ENCODE data around the gene GIPC3.

The GIPC3 gene, protein sequence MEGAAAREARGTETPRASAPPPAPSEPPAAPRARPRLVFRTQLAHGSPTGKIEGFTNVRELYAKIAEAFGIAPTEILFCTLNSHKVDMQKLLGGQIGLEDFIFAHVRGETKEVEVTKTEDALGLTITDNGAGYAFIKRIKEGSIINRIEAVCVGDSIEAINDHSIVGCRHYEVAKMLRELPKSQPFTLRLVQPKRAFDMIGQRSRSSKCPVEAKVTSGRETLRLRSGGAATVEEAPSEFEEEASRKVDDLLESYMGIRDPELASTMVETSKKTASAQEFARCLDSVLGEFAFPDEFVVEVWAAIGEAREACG

GRCh38 chr19:3585301-3586126 lies at the start of gene GIPC3:
GIPC3 (plus strand) TSS chr19:3585478; CDS start chr19:3585598, 120 bp downstream.
- DNase-seq, result peak in 1 of 10 donors; percentile 73
- intact Hi-C loops (cut with DNase I), result no loop called here

DNA sequence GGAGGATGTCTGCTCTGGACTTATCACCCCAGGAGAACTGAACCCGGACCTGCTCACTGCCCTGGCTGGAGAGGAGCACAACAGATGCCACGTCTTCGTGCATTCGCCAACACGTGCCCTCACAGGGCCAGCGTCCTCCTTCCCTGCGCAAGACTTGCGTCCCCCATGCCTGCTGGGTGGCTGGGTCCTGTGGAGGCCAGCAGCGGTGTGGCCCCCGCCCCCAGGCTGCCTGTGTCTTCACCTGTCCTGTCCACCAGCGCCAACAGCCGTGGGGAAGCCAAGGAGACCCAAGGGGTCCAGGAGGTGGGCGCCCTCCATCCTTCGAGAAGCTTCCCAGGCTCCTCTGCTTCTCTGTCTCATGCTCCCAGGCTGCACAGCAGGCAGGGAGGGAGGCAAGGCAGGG lies 49.7 kb upstream of the GIPC3 start:
- intact Hi-C loops (cut with DNase I), result no loop called here
- DNase-seq, result peak in 1 of 10 donors; percentile 73

GRCh38 chr19:3535981-3536380 lies 49.3 kb upstream of the GIPC3 start:
- intact Hi-C loops (cut with DNase I), result no loop called here
- no peak for DNase-seq

GRCh38 chr19:3536429-3537100 lies 48.7 kb upstream of the GIPC3 start:
- peak in 9 of 10 donors; percentile 43 to 97 (median 64) for DNase-seq
- intact Hi-C loops (cut with DNase I), result no loop called here

DNA sequence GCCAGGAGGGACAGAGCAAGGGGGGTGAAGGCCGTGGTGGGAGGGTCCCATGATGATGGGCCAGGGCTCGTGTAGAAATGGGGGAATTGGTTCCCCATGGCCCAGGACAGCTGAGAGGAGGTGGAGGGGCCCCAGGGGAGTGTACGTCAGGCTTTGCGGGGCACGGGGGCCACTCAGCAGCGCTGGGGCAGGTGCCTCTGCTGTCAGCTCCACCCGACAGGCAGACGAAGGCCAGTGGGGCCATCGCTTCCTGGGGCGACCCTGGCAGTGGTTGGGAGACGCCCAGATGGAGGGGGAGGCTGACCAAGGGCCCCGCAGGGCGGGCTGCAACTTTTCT lies 48.2 kb upstream of the GIPC3 start:
- peak in 1 of 10 donors; percentile 72 for DNase-seq
- intact Hi-C loops (cut with DNase I), result no loop called here

GRCh38 chr19:3537438-3538240 lies 47.6 kb upstream of the GIPC3 start:
- intact Hi-C loops (cut with DNase I), result no loop called here
- peak in 1 of 10 donors; percentile 76 for DNase-seq

GRCh38 chr19:3538258-3538929 lies 46.9 kb upstream of the GIPC3 start:
- intact Hi-C loops (cut with DNase I), result no loop called here
- peak in 1 of 10 donors; percentile 61 for DNase-seq

GRCh38 chr19:3538965-3539755 lies 46.1 kb upstream of the GIPC3 start, which contains the start of gene TEKTIP1:
TEKTIP1 (plus strand) TSS chr19:3539174; CDS start chr19:3539178, 4 bp downstream.
- DNase-seq, result peak in 2 of 10 donors; percentile 37 to 64
- intact Hi-C loops (cut with DNase I), result no loop called here

DNA sequence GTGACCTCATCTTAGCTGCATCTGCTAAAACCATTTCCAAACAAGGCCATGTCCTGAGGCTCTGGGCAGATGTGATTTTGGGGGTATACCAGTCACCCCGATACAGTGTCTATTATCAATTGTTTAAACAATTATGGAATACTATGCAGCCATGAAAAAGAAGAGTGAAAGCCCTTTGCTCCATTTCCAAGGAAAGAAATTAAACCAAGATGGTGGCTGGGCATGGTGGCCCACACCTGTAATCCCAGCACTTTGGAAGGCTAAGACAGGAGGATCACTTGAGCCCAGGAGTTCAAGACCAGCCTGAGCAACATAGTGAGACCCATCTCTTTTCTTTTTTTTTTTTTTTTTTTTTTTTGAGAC lies 45.5 kb upstream of the GIPC3 start:
- intact Hi-C loops (cut with DNase I), result no loop called here
- no peak for DNase-seq

GRCh38 chr19:3543150-3544057 lies 41.9 kb upstream of the GIPC3 start:
- peak in 8 of 10 donors; percentile 39 to 95 (median 71) for DNase-seq
- intact Hi-C loops (cut with DNase I), result no loop called here

DNA sequence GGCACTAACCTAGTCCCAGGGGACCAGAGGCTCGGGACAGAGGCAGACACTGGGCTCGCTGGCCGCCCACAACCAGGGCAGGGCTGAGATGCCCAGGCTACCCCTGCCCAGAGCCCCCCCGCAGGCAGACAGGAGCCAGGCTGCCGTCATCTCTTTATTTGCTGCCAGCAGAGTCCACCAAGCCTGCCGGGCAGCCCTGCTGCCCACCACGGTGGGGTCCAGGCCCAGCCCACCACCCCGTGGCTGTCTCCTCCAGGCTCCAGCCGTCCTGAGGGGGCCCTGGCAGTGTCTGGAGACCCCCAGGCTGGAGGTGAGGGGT lies 41.3 kb upstream of the GIPC3 start:
- intact Hi-C loops (cut with DNase I), result no loop called here

GRCh38 chr19:3544742-3545668 lies 40.3 kb upstream of the GIPC3 start:
- peak; percentile 73 to 98 (median 89) for DNase-seq
- intact Hi-C loops (cut with DNase I), result loop anchor here (1.0 kb wide), 1 partner anchor 73 kb away; no protein-coding TSS in a partner anchor

More for the DNA sequence above, 41.3 kb upstream of the GIPC3 start:
- DNase-seq, result peak in 1 of 10 donors; percentile 40

DNA sequence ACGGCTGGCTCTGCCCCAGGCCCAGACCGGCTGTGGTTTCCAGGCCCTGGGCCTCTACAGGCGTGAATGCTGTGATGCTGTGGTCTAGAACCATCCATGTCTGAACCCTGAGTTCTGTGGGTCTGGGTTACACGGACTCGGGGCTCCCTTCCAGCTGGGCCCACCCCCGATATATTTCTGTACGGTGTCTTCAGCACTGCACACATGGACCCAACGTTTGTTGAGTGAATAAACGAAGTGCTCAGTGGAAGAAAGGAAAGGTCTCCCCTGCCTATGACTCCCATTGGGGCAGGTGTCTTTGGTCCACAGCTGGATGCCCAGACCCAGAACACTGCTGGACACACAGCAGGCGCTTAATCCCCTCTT lies 39.6 kb upstream of the GIPC3 start:
- DNase-seq, result no peak
- intact Hi-C loops (cut with DNase I), result loop anchor here (1.0 kb wide), 1 partner anchor 73 kb away; no protein-coding TSS in a partner anchor

GRCh38 chr19:3546119-3546518 lies 39.2 kb upstream of the GIPC3 start:
- intact Hi-C loops (cut with DNase I), result no loop called here
- peak in 1 of 10 donors; percentile 80 for DNase-seq

DNA sequence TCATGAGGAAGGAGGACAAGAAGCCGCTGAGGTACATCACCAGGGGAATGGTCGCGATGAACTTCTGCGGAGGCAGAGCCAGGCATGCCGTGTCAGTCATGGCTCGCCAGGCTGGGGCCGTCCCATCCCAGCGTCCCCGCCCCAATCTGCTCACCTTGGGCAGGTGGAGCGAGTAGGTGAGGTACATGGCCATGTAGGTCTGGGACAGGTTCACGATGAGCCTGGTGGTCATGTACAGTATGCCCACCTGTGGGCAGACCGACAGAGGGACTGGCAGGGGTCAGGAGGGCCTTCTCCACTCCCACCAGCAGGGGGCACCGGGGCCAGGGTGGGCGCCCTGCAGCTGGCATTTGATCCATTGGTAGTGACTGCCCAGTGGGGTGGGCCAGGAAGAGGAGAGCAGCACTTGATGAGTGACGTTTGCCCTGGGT lies 38.0 kb upstream of the GIPC3 start:
- DNase-seq, result peak in 1 of 10 donors; percentile 84
- intact Hi-C loops (cut with DNase I), result no loop called here

GRCh38 chr19:3547767-3548282 lies 37.5 kb upstream of the GIPC3 start:
- DNase-seq, result peak in 1 of 10 donors; percentile 83
- intact Hi-C loops (cut with DNase I), result no loop called here

Data from posterior cingulate gyrus (tissue), 11 donors.